HL-60 (cell line): ENCODE measurements around the gene GUCY1A2.

Experiments
- CTCF ChIP-seq: IDR thresholded peaks from one replicate; pipeline ENCODE4 v1.5.1; 2011; ENCODE audit warnings: low read length, control low read depth, inconsistent platforms; ENCODE audit not compliant: insufficient read depth
- GABPA ChIP-seq: IDR thresholded peaks from 2 replicates; pipeline ENCODE4 v1.6.1; 2012; ENCODE audit warnings: low read depth
- POLR2AphosphoS5 ChIP-seq: IDR thresholded peaks from 2 replicates; pipeline ENCODE4 v1.6.1; 2012; ENCODE audit warnings: low read depth
- REST ChIP-seq: IDR thresholded peaks from 2 replicates; pipeline ENCODE4 v1.6.1; 2012; ENCODE audit warnings: low read depth; ENCODE audit not compliant: insufficient replicate concordance
- SPI1 ChIP-seq: IDR thresholded peaks from 2 replicates; pipeline ENCODE4 v1.6.1; 2012; ENCODE audit warnings: low read depth, mild to moderate bottlenecking, borderline replicate concordance

GRCh38 chr11:106632283-106632682, 386.0 kb downstream of the GUCY1A2 start:
- TF ChIP-seq CTCF, result no peak
- no peak for TF ChIP-seq REST
- TF ChIP-seq GABPA, result no peak
- no peak for TF ChIP-seq POLR2AphosphoS5
- no peak for TF ChIP-seq SPI1
